SK-N-SH treated with all-trans-retinoic acid at 6 μM for 48 hours (cell line): ENCODE measurements around the gene CHMP3.

ENCODE experiments used
- ATAC-seq: fragments of 200-7000 bp; cut with Tn5 transposase; 3 replicates; pipeline ENCODE4 v1.9.1; 2020; ENCODE audit warnings: mild to moderate bottlenecking, moderate library complexity
- ARNTL ChIP-seq: fragments of 450-650 bp; formaldehyde crosslinking; IDR thresholded peaks from 2 replicates; pipeline ENCODE4 v1.5.0; 2020; ENCODE audit warnings: low read depth, mild to moderate bottlenecking, moderate library complexity, borderline replicate concordance
- BACH2 ChIP-seq: fragments of 250-450 bp; sonication (Bioruptor Pico); IDR thresholded peaks from 2 replicates; pipeline ENCODE4 v1.9.0; 2021; ENCODE audit warnings: mild to moderate bottlenecking, borderline replicate concordance
- CREB5 ChIP-seq: fragments of 250-450 bp; sonication (Bioruptor Pico); IDR thresholded peaks from 2 replicates; pipeline ENCODE4 v1.5.1; 2020; ENCODE audit warnings: low read depth, mild to moderate bottlenecking, moderate library complexity
- CSDC2 ChIP-seq: fragments of 250-450 bp; sonication (Bioruptor Pico); IDR thresholded peaks from 2 replicates; pipeline ENCODE4 v1.5.0; 2020; ENCODE audit warnings: mild to moderate bottlenecking, moderate library complexity
- ESRRG ChIP-seq: fragments of 250-450 bp; sonication (Bioruptor Pico); IDR thresholded peaks from 2 replicates; pipeline ENCODE4 v1.6.1; 2021; ENCODE audit warnings: mild to moderate bottlenecking
- ISL1 ChIP-seq: fragments of 250-450 bp; sonication (Bioruptor Pico); IDR thresholded peaks from 2 replicates; pipeline ENCODE4 v2.1.2; 2022; ENCODE audit warnings: mild to moderate bottlenecking, moderate library complexity
- PPARA ChIP-seq: fragments of 250-450 bp; sonication (Bioruptor Pico); IDR thresholded peaks from 2 replicates; pipeline ENCODE4 v1.5.0; 2020; ENCODE audit warnings: mild to moderate bottlenecking, borderline replicate concordance
- RARB ChIP-seq: fragments of 250-450 bp; sonication (Bioruptor Pico); IDR thresholded peaks from 2 replicates; pipeline ENCODE4 v1.8.0; 2021; ENCODE audit warnings: mild to moderate bottlenecking, moderate library complexity
- SNAI2 ChIP-seq: fragments of 250-450 bp; sonication (Bioruptor Pico); IDR thresholded peaks from 2 replicates; pipeline ENCODE4 v1.5.0; 2020; ENCODE audit warnings: mild to moderate bottlenecking, moderate library complexity
- TCF4 ChIP-seq: fragments of 250-450 bp; sonication (Bioruptor Pico); IDR thresholded peaks from 2 replicates; pipeline ENCODE4 v1.8.0; 2021; ENCODE audit warnings: mild to moderate bottlenecking, moderate library complexity, borderline replicate concordance
- TOX ChIP-seq: fragments of 250-450 bp; sonication (Bioruptor Pico); IDR thresholded peaks from 2 replicates; pipeline ENCODE4 v1.8.0; 2021; ENCODE audit warnings: mild to moderate bottlenecking, moderate library complexity, borderline replicate concordance
- TSHZ2 ChIP-seq: fragments of 250-450 bp; sonication (Bioruptor Pico); IDR thresholded peaks from 2 replicates; pipeline ENCODE4 v1.5.0; 2020; ENCODE audit warnings: mild to moderate bottlenecking, moderate library complexity
- ZC3H10 ChIP-seq: fragments of 250-450 bp; sonication (Bioruptor Pico); IDR thresholded peaks from 2 replicates; pipeline ENCODE4 v1.5.1; 2021; ENCODE audit warnings: mild to moderate bottlenecking, moderate library complexity
- ZFP3 ChIP-seq: fragments of 250-450 bp; sonication (Bioruptor Pico); IDR thresholded peaks from 2 replicates; pipeline ENCODE4 v1.5.0; 2020; ENCODE audit warnings: mild to moderate bottlenecking, moderate library complexity
- ZFP30 ChIP-seq: fragments of 450-650 bp; formaldehyde crosslinking; IDR thresholded peaks from 2 replicates; pipeline ENCODE4 v1.5.0; 2022; ENCODE audit warnings: mild to moderate bottlenecking, moderate library complexity
- ZNF70 ChIP-seq: fragments of 450-650 bp; formaldehyde crosslinking; IDR thresholded peaks from 2 replicates; pipeline ENCODE4 v1.5.0; 2020; ENCODE audit warnings: mild to moderate bottlenecking, moderate library complexity
- ZNF8 ChIP-seq: fragments of 450-650 bp; formaldehyde crosslinking; IDR thresholded peaks from 2 replicates; pipeline ENCODE4 v1.5.0; 2020; ENCODE audit warnings: mild to moderate bottlenecking, moderate library complexity
- TF ChIP-seq, protein P1 (sequence below): fragments of 250-450 bp; sonication (Bioruptor Pico); IDR thresholded peaks from 2 replicates; pipeline ENCODE4 v1.8.0; 2020; ENCODE audit warnings: mild to moderate bottlenecking, moderate library complexity, borderline replicate concordance
- TF ChIP-seq, protein P2 (sequence below): fragments of 250-450 bp; sonication (Bioruptor Pico); IDR thresholded peaks from 2 replicates; pipeline ENCODE4 v1.8.0; 2021; ENCODE audit warnings: low read depth, mild to moderate bottlenecking, moderate library complexity, borderline replicate concordance

Gene CHMP3

GRCh38 chr2:86468162-86469033, 94.8 kb downstream of the CHMP3 start:
- TF ChIP-seq CREB5 (CRISPR knock-in tag) (no peak), ZNF70 (CRISPR knock-in tag) (no peak), TSHZ2 (CRISPR knock-in tag) (no peak), ZFP3 (no peak), ESRRG (CRISPR knock-in tag) (no peak), TCF4 (no peak), CSDC2 (CRISPR knock-in tag) (no peak), PPARA (CRISPR knock-in tag) (no peak), BACH2 (CRISPR knock-in tag) (no peak), ARNTL (CRISPR knock-in tag) (no peak), ZFP30 (CRISPR knock-in tag) (no peak), TOX (CRISPR knock-in tag) (no peak), SNAI2 (CRISPR knock-in tag) (no peak)
- TF ChIP-seq, all 23 proteins: peak for 0
- no peak for ATAC-seq

- no peak for ATAC-seq
- TF ChIP-seq ZFP30 (CRISPR knock-in tag) (no peak), ESRRG (CRISPR knock-in tag) (no peak), ZNF8 (CRISPR knock-in tag) (no peak), CREB5 (CRISPR knock-in tag) (no peak), ISL1 (CRISPR knock-in tag) (no peak), TSHZ2 (CRISPR knock-in tag) (no peak), CSDC2 (CRISPR knock-in tag) (no peak), ARNTL (CRISPR knock-in tag) (no peak), TOX (CRISPR knock-in tag) (no peak), RARB (CRISPR knock-in tag) (no peak), SNAI2 (CRISPR knock-in tag) (no peak), ZC3H10 (CRISPR knock-in tag) (no peak), PPARA (CRISPR knock-in tag) (no peak)
- TF ChIP-seq, protein P1, sequence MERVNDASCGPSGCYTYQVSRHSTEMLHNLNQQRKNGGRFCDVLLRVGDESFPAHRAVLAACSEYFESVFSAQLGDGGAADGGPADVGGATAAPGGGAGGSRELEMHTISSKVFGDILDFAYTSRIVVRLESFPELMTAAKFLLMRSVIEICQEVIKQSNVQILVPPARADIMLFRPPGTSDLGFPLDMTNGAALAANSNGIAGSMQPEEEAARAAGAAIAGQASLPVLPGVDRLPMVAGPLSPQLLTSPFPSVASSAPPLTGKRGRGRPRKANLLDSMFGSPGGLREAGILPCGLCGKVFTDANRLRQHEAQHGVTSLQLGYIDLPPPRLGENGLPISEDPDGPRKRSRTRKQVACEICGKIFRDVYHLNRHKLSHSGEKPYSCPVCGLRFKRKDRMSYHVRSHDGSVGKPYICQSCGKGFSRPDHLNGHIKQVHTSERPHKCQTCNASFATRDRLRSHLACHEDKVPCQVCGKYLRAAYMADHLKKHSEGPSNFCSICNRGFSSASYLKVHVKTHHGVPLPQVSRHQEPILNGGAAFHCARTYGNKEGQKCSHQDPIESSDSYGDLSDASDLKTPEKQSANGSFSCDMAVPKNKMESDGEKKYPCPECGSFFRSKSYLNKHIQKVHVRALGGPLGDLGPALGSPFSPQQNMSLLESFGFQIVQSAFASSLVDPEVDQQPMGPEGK = no peak
- TF ChIP-seq, protein P2, sequence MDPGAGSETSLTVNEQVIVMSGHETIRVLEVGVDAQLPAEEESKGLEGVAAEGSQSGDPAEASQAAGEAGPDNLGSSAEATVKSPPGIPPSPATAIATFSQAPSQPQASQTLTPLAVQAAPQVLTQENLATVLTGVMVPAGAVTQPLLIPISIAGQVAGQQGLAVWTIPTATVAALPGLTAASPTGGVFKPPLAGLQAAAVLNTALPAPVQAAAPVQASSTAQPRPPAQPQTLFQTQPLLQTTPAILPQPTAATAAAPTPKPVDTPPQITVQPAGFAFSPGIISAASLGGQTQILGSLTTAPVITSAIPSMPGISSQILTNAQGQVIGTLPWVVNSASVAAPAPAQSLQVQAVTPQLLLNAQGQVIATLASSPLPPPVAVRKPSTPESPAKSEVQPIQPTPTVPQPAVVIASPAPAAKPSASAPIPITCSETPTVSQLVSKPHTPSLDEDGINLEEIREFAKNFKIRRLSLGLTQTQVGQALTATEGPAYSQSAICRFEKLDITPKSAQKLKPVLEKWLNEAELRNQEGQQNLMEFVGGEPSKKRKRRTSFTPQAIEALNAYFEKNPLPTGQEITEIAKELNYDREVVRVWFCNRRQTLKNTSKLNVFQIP (CRISPR knock-in tag) = no peak
Measured at GRCh38 chr2:86466306-86466705, 96.9 kb downstream of the CHMP3 start.
